Measurements from ENCODE around the gene TNFAIP8.

The TNFAIP8 gene

GRCh38 chr5:119393746-119394145 is 37.9 kb downstream of the TNFAIP8 start:
- TF ChIP-seq CTCF (IDR thresholded peaks at IDR 0.05; ENCODE audit: insufficient read depth, missing control alignments), result no peak
- FAIRE-seq (no peak), DNase-seq (ENCODE audit: insufficient read length, low spot score) (no peak)

- FAIRE-seq, result no peak
- no peak for TF ChIP-seq CTCF (IDR thresholded peaks at IDR 0.05; ENCODE audit: insufficient read depth, missing control alignments)
- DNase-seq (ENCODE audit: insufficient read length, low spot score), result no peak
Measured at GRCh38 chr5:119395080-119395836, 39.4 kb downstream of the TNFAIP8 start.

GRCh38 chr5:119396030-119396664 is 40.3 kb downstream of the TNFAIP8 start:
- no peak for DNase-seq (ENCODE audit: insufficient read length, low spot score)
- no peak for FAIRE-seq

GRCh38 chr5:119397518-119398380 is 41.9 kb downstream of the TNFAIP8 start:
- no peak for DNase-seq (ENCODE audit: insufficient read length, low spot score)
- TF ChIP-seq CTCF (IDR thresholded peaks at IDR 0.05; ENCODE audit: insufficient read depth, missing control alignments), result no peak
- no peak for FAIRE-seq

More at GRCh38 chr5:119396030-119396664, 40.3 kb downstream of the TNFAIP8 start:
- no peak for TF ChIP-seq CTCF (IDR thresholded peaks at IDR 0.05; ENCODE audit: insufficient read depth, missing control alignments)

DNA sequence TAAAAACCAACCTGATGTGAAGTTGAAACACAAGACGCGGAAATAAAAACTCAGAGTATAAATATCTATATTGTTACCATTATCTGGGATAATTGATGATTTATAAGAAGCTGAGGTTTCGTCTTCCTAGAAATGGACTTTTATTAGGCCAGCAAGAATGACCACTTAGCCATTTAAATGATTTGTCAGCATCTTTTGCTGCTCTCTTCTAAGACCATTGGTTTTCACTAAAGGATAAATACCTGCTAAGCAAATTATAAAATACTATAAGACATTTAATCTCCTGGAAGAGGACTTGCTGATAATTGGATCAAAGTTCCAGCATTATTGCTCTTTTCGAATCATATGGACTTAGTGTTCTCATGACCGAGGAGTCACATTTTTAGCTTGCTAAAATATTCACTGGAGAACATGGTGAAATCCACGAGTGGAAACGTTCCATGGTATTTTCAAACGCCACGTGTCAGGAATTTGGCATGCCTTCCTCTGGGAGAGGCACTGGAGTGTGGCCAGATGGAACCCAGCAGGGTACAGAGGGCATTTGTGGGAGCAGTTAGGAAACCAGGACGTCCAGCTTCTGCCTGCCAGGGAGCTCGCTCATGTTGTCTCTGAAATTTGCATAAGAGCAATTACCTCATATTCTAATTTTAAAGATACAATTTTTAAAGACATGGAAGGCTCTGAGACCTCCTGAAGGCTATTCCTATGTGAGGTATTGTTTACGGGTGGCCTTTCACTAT is 43.1 kb downstream of the TNFAIP8 start:
- TF ChIP-seq CTCF (IDR thresholded peaks at IDR 0.05; ENCODE audit: insufficient read depth, missing control alignments), result no peak
- FAIRE-seq (no peak), DNase-seq (ENCODE audit: insufficient read length, low spot score) (no peak)

- DNase-seq (ENCODE audit: insufficient read length, low spot score) (no peak), FAIRE-seq (no peak)
- TF ChIP-seq CTCF (IDR thresholded peaks at IDR 0.05; ENCODE audit: insufficient read depth, missing control alignments), result no peak
Measured at GRCh38 chr5:119400245-119400644, 44.4 kb downstream of the TNFAIP8 start.
